ENCODE results near the gene PARN. TPM values are rescaled to one million over a fixed set of nuclear protein-coding genes. Genes with fewer than 3 reads are reported as not detected.

The PARN gene
- total RNA-seq, 2 donors from 2014 or later: 19.5 to 26.0 TPM

- DNase-seq (ENCODE audit: low spot score): no peak
- no peaks in the 10 kb centered on the region for H3K9me3 ChIP-seq
- no peak overlapping the region for H3K4me3 ChIP-seq
- peaks cover 0 to 28% of the 10 kb centered on the region in 2 donors for H3K4me1 ChIP-seq
- peak overlapping the region; percentile 17 to 18 for H3K27ac ChIP-seq
- TF ChIP-seq, protein P1, sequence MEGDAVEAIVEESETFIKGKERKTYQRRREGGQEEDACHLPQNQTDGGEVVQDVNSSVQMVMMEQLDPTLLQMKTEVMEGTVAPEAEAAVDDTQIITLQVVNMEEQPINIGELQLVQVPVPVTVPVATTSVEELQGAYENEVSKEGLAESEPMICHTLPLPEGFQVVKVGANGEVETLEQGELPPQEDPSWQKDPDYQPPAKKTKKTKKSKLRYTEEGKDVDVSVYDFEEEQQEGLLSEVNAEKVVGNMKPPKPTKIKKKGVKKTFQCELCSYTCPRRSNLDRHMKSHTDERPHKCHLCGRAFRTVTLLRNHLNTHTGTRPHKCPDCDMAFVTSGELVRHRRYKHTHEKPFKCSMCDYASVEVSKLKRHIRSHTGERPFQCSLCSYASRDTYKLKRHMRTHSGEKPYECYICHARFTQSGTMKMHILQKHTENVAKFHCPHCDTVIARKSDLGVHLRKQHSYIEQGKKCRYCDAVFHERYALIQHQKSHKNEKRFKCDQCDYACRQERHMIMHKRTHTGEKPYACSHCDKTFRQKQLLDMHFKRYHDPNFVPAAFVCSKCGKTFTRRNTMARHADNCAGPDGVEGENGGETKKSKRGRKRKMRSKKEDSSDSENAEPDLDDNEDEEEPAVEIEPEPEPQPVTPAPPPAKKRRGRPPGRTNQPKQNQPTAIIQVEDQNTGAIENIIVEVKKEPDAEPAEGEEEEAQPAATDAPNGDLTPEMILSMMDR (IDR thresholded peaks at IDR 0.05): no peak
- H3K27me3 ChIP-seq: no peaks in the 10 kb centered on the region
- H3K36me3 ChIP-seq: no peaks in the 10 kb centered on the region
Measured at GRCh38 chr16:14509675-14510132, 120.4 kb downstream of the PARN start.

GRCh38 chr16:14509055-14509454 is 121.0 kb downstream of the PARN start:
- peaks cover 0 to 28% of the 10 kb centered on the region in 2 donors for H3K4me1 ChIP-seq
- H3K27ac ChIP-seq: peak overlapping the region; percentile 17 to 18
- TF ChIP-seq, protein P1 (IDR thresholded peaks at IDR 0.05): no peak
- no peaks in the 10 kb centered on the region for H3K27me3 ChIP-seq
- H3K36me3 ChIP-seq: no peaks in the 10 kb centered on the region
- DNase-seq (ENCODE audit: low spot score): no peak
- no peak overlapping the region for H3K4me3 ChIP-seq
- no peaks in the 10 kb centered on the region for H3K9me3 ChIP-seq

DNA sequence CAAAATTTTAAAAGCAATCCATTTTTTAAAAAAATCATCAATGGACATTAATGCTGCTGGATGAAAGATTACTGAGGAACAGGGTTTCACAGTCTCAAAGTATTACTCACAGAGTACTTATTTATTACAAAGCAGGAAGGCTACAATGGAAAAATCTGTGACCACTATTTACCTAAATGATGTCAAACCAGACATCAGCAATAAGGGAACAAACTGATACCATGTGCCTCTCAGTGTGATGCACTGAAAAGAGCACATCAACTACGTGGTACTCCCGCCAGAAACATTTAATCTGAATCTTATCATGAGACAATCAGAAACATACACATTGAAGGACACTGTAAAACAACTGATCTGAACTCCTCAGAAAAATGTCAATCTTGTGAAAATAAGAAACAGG is 124.2 kb downstream of the PARN start:
- H3K9me3 ChIP-seq: no peaks in the 10 kb centered on the region
- H3K27me3 ChIP-seq: no peaks in the 10 kb centered on the region
- DNase-seq (ENCODE audit: low spot score): no peak
- H3K4me3 ChIP-seq: no peak overlapping the region
- H3K4me1 ChIP-seq: peaks cover 0 to 43% of the 10 kb centered on the region in 2 donors
- TF ChIP-seq, protein P1 (IDR thresholded peaks at IDR 0.05): no peak
- H3K36me3 ChIP-seq: no peaks in the 10 kb centered on the region
- H3K27ac ChIP-seq: peak overlapping the region in 1 of 2 donors; percentile 45

DNA sequence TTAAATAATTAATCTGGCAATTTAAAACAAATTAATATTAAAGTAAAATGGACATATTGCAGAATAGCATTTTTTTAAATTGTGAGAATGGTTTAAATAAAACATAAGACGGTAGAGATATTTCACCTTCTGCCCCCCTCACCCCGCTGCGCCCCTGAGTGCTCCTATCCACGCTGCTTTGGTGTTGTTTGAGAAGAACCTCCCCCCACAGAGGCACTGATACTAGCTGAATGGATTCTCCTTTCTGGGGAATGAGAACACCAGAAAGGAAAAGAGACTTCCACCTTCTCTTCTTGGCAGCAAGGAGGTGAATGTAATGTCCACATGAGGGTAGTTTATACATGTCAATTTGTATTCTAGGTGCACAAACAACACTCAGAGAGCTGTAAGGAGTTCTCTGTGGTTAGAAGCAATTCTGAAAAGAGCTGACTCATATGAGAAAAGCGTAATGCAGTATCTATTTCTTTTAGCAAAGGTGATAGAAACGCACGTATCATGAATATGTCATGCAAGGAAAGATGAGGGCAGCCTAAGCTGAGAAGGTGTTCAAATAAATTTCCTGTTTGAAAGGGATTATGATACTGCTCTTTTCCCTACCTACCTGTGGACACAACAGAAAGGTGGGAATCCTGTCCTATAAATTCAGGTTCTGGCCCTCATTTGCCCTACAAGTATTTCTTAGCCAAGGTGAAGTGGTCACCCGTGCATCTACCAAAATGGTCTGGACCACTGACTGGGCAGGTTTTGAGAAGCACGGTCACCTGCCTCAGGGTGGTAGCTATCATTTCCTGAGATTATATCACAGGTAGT is 126.9 kb downstream of the PARN start:
- TF ChIP-seq, protein P1 (IDR thresholded peaks at IDR 0.05): no peak
- Histone ChIP-seq H3K4me3 (no peak overlapping the region), H3K27ac (peak overlapping the region in 1 of 2 donors; percentile 81), H3K36me3 (no peaks in the 10 kb centered on the region), H3K9me3 (no peaks in the 10 kb centered on the region), H3K27me3 (no peaks in the 10 kb centered on the region), H3K4me1 (peaks cover 0 to 28% of the 10 kb centered on the region in 2 donors)
- DNase-seq (ENCODE audit: low spot score): no peak

- Histone ChIP-seq H3K27me3 (no peaks in the 10 kb centered on the region), H3K4me1 (peaks cover 0 to 31% of the 10 kb centered on the region in 2 donors), H3K9me3 (no peaks in the 10 kb centered on the region), H3K27ac (peak overlapping the region; percentile 76 to 81), H3K4me3 (no peak overlapping the region), H3K36me3 (no peaks in the 10 kb centered on the region)
- TF ChIP-seq, protein P1 (IDR thresholded peaks at IDR 0.05): no peak
- no peak for DNase-seq (ENCODE audit: low spot score)
Measured at GRCh38 chr16:14502256-14502875, 127.7 kb downstream of the PARN start.
